Endothelial cell (in vitro differentiated cells): ENCODE results near the gene WIPF1. TPM values are rescaled to one million over a fixed set of nuclear protein-coding genes. Genes with fewer than 3 reads are reported as not detected.

Experiments used
- DNase-seq: peaks from one replicate; pipeline ENCODE4 v3.0.0; 2021; ENCODE audit warnings: low spot score
- H3K27ac Mint-ChIP-seq: one replicate; pipeline ENCODE4 v1.8.0; 2021; ENCODE audit warnings: mixed read lengths, inconsistent platforms; ENCODE audit not compliant: unreplicated experiment
- H3K27me3 Mint-ChIP-seq: one replicate; pipeline ENCODE4 v1.8.0; 2021; ENCODE audit warnings: mild to moderate bottlenecking, moderate library complexity, mixed read lengths, inconsistent platforms; ENCODE audit not compliant: unreplicated experiment
- H3K36me3 Mint-ChIP-seq: one replicate; pipeline ENCODE4 v1.8.0; 2021; ENCODE audit warnings: mild to moderate bottlenecking, low read depth, mixed read lengths, inconsistent platforms; ENCODE audit not compliant: unreplicated experiment
- H3K4me1 Mint-ChIP-seq: one replicate; pipeline ENCODE4 v1.8.0; 2021; ENCODE audit warnings: mild to moderate bottlenecking, mixed read lengths, inconsistent platforms; ENCODE audit not compliant: unreplicated experiment
- H3K4me3 Mint-ChIP-seq: one replicate; pipeline ENCODE4 v1.8.0; 2021; ENCODE audit warnings: mild to moderate bottlenecking, mixed read lengths, inconsistent platforms; ENCODE audit not compliant: unreplicated experiment
- H3K9me3 Mint-ChIP-seq: one replicate; pipeline ENCODE4 v1.8.0; 2021; ENCODE audit warnings: mixed read lengths, inconsistent platforms; ENCODE audit not compliant: unreplicated experiment
- total RNA-seq: library from RNA; stranded (reverse); fragmentation: NEBNext Ultra II Directional; extraction: Animal tissue kit (Norgen Biotek cat#: 25700); gene quantifications from one replicate; pipeline ENCODE4 v1.2.1, GENCODE V29; 2021; ENCODE audit not compliant: unreplicated experiment
- TF ChIP-seq, protein P1 (sequence below): fragments of 200-600 bp; sonication (generic); IDR thresholded peaks from one replicate; pipeline ENCODE4 v1.5.0; 2021; ENCODE audit warnings: antibody characterized with exemption; ENCODE audit not compliant: unreplicated experiment

WIPF1 gene
- total RNA-seq, 1 donor from 2014 or later = 62.8 TPM

DNA sequence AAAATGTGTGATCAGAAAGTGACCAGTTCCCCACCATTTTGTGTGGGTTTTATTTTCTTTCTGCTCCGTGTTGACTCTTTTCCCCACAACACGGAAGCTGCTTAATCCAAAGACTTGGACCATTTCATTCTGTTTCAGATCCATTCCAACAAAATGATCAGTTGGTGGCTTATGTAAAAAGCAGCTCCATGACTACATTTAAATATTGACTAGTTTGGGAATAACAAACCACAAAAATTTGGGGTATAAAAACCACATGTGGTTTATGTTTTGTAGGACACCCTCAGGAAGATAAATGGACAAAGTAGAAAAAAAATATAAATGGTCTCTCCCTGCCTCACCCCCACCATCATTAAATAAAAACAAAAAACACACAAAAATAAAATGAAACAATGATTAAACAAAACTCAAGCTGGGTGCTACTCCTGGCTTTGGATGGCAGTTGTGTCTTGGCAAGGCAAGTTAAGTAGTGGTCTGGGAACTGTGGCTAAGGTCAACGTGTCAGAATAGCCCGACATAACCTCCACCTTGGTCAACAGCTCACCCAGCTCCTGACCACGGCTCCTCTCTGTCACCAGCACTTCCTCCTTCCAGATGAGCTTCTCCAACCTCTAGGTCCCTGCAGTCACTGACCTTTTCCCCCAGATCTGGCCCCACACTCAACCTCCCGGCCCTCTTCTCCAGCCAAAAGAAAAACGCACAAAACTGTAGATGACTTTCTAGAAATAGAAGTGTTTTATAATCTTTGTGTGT lies 12.8 kb upstream of the WIPF1 start:
- Mint-ChIP-seq H3K4me1 (peaks cover 28% of the 10 kb centered on the region), H3K27me3 (peaks cover 10% of the 10 kb centered on the region), H3K27ac (peak overlapping the region; percentile 86), H3K9me3 (no peaks in the 10 kb centered on the region), H3K4me3 (peak overlapping the region; percentile 18), H3K36me3 (peaks cover 11% of the 10 kb centered on the region)
- DNase-seq = no peak
- TF ChIP-seq, protein P1, sequence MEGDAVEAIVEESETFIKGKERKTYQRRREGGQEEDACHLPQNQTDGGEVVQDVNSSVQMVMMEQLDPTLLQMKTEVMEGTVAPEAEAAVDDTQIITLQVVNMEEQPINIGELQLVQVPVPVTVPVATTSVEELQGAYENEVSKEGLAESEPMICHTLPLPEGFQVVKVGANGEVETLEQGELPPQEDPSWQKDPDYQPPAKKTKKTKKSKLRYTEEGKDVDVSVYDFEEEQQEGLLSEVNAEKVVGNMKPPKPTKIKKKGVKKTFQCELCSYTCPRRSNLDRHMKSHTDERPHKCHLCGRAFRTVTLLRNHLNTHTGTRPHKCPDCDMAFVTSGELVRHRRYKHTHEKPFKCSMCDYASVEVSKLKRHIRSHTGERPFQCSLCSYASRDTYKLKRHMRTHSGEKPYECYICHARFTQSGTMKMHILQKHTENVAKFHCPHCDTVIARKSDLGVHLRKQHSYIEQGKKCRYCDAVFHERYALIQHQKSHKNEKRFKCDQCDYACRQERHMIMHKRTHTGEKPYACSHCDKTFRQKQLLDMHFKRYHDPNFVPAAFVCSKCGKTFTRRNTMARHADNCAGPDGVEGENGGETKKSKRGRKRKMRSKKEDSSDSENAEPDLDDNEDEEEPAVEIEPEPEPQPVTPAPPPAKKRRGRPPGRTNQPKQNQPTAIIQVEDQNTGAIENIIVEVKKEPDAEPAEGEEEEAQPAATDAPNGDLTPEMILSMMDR = no peak

- Mint-ChIP-seq H3K27me3 (peaks cover 10% of the 10 kb centered on the region), H3K9me3 (no peaks in the 10 kb centered on the region), H3K4me3 (no peak overlapping the region), H3K36me3 (peaks cover 11% of the 10 kb centered on the region), H3K27ac (peak overlapping the region; percentile 86), H3K4me1 (peaks cover 28% of the 10 kb centered on the region)
- TF ChIP-seq, protein P1 = no peak
- no peak for DNase-seq
Measured at GRCh38 chr2:174609261-174609660, 11.7 kb upstream of the WIPF1 start.

DNA sequence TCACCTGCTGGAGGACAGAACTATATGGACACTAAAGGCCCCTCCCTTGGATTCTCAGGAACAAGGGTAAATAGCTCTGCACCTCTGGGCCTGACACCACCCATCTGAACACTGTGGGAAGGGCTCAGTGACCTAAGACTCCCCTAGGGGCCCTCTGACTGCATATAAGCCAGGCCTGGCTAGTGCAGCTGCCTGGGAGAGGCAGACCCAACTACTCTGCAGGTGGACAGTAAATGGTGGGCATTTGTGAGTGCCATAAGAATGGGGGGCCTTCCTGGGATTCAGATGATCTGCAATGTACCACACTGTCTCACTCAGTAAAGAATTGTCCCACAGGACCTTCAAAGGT lies 11.2 kb upstream of the WIPF1 start:
- TF ChIP-seq, protein P1 = no peak
- Mint-ChIP-seq H3K4me1 (peaks cover 28% of the 10 kb centered on the region), H3K27me3 (peaks cover 10% of the 10 kb centered on the region), H3K27ac (no peak overlapping the region), H3K36me3 (peaks cover 11% of the 10 kb centered on the region), H3K4me3 (no peak overlapping the region), H3K9me3 (no peaks in the 10 kb centered on the region)
- no peak for DNase-seq

GRCh38 chr2:174607989-174608865 lies 10.6 kb upstream of the WIPF1 start:
- TF ChIP-seq, protein P1 = no peak
- H3K4me3 Mint-ChIP-seq = no peak overlapping the region
- H3K27me3 Mint-ChIP-seq = peaks cover 10% of the 10 kb centered on the region
- no peak overlapping the region for H3K27ac Mint-ChIP-seq
- no peaks in the 10 kb centered on the region for H3K9me3 Mint-ChIP-seq
- DNase-seq = no peak
- H3K4me1 Mint-ChIP-seq = peaks cover 24% of the 10 kb centered on the region
- peaks cover 11% of the 10 kb centered on the region for H3K36me3 Mint-ChIP-seq

GRCh38 chr2:174607584-174607983 lies 10.0 kb upstream of the WIPF1 start:
- Mint-ChIP-seq H3K4me3 (no peak overlapping the region), H3K27ac (no peak overlapping the region), H3K27me3 (peaks cover 9% of the 10 kb centered on the region), H3K9me3 (no peaks in the 10 kb centered on the region), H3K36me3 (peaks cover 11% of the 10 kb centered on the region), H3K4me1 (peaks cover 29% of the 10 kb centered on the region)
- DNase-seq = no peak
- TF ChIP-seq, protein P1 = no peak
